GM19468 (cell line): ENCODE data around the gene C3orf62.

Experiments
- ATAC-seq: cut with Tn5 transposase; IDR thresholded peaks from one replicate; pipeline ENCODE4 v1.9.1; 2021; ENCODE audit warnings: mild to moderate bottlenecking, moderate library complexity, moderate number of reproducible peaks; ENCODE audit not compliant: unreplicated experiment; ENCODE audit errors: extremely low read depth

The C3orf62 gene

DNA sequence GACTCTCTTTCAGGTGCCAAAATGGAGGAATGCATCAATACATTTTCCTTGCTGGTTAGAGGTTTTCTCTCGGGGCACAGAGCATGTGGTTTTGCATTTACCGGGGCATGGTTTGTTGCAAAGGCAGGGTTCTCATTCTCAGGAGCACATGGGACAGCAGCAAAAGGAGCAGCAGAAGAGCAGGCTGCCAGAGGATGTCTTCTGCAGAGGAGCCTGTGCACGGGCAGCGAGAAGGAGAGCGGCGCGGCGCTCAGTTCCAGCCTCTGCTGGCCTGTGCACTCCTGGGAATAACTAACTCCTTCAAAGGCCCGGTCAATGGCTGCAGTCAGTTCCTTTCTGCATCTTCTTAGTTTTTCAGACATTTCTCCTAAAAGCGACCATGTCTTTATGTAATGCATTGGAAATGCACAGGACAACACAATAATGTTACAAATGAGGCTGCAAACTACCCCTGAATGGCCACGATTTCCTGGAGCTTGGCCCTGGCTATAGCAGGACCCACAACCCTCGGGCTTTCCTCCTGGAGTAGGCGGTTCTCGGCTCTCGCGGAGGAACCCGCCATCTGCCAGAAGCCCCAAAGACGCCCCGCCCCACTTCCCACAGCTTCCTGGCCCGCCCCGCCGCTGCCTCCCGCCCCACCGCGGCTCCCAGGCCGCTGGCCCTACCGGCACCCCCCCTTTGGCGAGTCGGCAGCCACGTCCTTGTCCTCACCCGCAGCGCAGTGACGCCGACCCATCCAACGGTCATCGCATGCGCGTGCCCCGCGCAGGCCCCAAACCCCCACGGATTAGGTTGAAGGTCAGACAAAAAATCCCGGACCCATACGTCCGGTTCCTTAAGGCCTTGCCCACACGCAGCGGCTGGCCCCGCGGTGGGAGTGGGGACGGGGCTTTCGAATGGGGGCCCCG is at the start of gene C3orf62:
C3orf62 (minus strand) TSS at position 758 of the 908 bp plus-strand sequence; CDS start at position 398, 360 bp downstream.
- no peak for ATAC-seq

DNA sequence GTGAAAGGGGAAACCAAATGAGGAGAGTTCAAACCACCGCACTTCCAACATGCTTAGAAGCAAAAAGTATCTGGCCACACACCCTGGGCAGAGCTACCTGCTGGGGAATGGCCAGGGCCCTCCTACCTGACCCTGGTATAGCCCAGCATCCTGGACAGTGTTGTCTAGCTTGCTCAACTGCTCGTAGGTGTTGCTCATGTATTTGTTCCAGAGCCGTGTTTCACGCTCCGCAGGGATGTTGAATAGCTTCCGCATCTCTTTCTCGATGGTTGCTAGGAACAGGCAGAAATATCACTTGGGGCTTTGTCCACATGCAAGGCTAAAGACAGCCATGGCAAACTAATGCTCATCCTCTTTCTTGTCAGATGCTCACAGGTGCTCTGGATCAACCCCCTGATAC is 47.7 kb upstream of the C3orf62 start:
- ATAC-seq, result no peak

DNA sequence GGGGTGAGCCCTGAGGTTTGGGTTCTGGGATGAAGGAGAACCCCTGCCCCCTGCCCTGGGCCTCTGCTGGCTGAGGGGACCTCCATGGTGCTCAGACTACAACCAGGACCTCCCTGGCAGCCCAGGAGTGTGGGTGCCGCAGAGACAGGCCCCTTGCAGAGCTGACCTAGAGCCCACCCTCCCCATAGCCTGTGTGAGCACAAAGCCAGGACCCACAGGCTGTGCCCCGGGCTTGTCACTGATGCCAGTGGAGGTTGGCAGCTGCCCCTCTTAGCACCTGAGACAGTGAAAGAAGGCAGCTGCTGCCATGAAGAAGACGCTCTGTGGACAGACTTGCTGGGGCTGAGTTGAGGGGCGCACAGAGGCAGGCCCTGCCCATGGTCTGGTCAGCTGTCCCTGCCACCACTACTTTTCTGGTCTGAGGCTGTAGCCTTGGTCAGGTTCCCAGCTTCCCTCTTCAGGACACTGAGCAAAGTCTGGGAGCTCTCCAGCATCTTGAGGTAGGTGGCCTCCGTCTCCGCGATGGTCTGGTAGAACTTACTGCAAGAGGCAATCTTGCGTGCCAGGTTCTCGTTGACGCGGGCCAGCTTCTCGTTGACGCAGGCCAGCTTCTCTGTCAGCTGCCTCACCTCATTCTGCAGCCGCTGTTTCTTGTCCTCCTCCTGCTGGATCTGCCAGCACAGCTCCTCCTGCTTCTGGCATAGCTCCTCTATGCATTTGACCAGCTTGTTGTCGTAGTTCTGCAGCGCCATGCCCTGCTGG is 39.8 kb upstream of the C3orf62 start:
- no peak for ATAC-seq

DNA sequence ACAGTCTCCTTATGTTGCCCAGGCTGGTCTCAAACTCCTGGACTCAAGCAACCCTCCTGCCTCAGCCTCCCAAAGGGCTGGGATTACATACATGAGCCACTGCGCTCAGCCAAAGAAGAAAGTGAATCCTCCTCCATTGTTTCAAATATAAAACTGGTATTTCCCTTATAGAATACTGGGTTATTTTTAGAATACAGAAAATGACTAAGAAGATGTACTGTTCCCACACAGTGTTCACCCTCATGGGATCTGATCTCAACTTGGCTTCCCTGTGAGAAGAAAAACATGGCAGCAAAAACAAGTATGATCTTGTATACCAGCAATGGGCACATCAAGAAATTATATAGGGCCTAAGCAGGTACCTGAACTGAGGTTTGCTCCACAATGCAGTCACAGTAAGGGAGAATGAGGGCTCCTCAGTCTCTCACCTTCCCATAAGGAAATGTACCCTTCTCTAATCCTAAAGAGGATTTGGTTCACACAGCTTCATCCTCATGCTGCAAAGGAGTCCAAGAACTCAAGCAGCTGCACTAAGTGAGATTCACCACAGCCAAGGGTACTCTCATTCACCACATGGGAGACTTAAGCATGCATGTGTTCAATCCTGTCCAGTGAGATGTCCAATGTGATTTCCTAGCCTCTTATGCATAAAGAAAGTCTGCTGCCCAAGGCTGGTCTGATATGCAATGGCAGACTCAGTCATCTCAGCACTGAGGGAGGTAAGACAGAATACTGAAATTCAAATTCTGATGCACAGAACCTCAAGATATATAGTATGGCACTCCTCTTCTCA is 37.1 kb upstream of the C3orf62 start:
- no peak for ATAC-seq

DNA sequence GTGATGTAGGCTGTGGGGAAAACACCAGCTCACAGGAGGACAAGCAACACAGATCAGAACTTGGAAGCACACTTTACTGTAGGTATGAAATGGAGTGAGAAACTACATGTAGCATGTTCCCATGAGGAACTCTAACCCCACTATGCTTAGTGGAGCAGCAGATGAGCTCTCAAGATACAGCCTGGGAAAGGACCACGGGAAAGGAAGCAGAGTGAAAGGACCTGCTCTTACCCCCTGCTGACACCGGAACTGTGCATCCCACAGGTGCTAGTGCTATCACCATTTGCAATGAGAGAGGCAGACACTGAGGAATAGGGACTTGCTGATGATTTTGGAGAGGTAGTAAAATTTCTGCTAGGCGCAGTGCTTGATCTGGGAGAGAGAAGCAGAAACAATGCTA is 34.3 kb upstream of the C3orf62 start:
- no peak for ATAC-seq

DNA sequence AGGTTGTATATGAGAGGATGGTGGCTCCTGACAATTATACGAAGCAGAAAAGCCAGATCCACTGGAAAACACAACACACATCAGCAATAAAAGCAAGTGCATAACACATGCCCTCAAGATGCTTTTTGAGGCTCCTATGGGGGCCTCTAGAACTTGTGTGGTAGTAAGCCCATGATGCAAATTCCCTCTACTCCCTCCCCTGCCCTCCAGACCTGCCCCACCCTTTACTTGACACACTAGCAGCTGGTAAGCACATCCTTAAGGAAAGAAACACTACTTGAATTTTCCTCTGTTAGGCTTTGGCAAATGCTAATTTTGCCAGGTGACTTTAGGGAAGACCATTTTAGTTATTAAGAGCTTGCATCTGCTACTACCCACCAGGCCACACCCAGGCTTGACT is 33.6 kb upstream of the C3orf62 start:
- ATAC-seq, result no peak

DNA sequence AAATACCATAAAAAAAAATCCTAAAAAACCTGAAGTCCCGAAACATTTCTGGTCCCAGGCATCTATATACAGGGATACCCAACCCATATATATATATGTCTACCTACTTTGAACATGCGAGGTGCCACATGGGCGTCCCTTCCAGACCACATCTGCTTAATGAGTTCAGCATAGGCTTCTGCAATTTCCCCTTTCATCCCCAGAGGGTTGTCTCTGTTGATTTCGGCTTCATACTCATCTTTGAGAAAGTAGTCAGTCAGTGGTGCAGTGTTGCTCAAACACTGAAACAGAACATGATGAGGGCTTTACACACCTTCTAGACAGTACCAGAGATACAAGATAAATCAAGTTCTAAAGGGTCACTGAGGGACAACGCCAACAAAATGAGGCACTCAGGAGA is 28.6 kb upstream of the C3orf62 start:
- no peak for ATAC-seq

DNA sequence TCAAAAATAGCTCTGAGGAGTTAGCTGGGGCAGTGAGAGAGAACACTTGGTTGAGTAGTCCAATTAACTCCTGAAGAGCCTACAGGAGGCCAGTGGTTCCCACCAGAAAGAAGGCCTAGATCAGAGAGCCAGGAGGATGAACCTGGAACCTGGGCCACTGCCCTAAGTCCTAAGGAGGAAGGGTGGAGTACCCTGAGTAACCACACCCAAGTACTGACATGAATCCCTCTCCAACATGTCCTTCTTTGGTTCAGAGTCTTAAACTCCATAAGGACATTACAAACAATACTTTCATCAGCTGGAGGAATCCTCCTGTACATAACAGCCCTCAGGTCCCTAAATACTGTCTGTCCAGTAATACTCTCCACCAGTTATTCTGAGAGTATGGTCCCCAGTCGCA is 25.6 kb upstream of the C3orf62 start:
- no peak for ATAC-seq

DNA sequence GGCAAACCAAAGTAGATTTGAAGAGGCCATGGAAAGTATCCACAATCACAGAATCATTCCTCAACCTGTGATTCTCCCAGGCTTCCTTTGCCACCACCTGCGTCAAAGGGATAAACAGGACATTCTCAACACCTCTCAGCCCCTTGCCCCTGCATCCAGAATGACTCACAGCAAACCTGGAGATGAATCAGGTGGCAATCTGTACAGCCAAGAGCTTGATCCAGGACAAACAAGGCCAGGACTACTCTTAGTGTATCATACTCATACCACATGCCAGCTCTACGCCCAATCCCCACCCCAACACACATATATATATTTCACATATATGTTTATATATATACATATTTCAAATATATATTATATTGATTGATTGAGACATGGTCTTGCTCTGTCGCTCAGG is 23.6 kb upstream of the C3orf62 start:
- no peak for ATAC-seq

DNA sequence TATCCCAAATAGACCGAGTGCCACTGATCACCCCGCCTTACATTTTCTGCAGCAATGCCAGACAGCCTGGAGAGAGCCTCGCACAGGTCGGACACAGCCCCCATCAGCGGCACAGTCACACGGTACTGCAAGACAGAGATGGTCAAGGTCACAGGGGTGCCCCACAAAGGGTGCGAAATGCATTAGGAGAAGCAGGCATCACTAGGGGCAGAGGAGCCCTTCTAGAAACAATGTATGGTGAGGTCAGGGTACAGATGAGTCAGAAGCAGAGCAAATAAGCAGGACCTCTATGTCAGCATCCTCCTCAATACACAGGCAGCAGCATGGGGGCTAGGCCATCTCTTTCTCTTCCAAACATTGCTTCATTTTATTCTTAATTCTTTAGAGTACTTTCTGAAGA is 21.5 kb upstream of the C3orf62 start:
- no peak for ATAC-seq

DNA sequence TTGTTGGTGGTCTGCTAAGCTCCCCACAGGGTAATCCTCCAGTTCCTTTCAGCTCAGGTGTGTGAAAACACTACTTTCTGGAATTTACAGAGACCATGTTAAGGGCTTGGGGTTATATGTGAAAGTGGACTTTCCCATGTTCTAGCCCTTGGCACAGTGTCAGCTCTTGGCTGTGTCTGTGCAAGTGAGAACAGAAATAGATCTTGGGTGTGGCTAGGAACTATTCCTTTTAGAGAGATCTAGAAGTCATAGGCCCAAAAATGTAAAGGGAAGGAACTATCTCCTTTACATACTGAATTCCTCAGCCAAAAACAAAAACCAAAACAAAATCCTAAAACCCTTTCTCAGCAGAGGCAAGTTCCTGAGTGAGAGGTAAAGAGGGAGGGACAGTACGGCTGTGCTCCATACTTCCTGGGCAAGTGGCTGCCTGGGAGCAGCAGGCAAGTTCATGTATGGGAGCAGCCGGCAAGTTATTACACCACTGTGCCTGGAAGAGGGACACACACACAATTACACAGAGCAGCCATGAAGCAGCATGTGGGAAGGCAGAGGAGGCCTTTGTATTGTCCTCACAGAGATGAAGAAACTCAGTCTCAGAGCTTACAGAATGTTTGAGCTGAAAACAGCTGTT is 19.9 kb upstream of the C3orf62 start:
- no peak for ATAC-seq

DNA sequence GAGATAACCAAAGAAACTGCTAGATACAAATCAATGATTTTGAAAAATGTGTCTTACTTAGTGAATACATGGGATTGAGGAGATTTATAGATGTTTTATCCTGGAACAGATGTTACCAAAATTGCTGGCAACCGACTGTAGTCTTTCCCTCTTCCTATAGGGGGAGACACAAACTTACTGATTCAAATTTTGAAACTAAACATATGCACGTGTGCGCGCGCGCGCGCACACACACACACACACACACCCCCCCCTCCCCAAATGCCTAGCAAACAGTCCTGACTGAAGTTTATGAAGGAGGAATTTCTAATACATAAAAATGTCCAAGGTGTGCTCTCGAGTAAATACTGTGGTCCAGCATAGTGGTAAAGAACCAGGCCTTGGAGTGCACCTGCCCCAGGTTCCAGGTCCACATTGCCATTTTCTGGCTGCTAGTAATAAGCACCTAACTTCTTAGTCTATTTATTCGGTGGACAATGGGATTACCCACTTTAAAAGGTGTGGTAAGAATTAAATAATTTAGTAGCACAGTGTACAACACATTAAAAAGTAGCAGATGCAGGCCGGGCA is 18.5 kb upstream of the C3orf62 start:
- no peak for ATAC-seq

DNA sequence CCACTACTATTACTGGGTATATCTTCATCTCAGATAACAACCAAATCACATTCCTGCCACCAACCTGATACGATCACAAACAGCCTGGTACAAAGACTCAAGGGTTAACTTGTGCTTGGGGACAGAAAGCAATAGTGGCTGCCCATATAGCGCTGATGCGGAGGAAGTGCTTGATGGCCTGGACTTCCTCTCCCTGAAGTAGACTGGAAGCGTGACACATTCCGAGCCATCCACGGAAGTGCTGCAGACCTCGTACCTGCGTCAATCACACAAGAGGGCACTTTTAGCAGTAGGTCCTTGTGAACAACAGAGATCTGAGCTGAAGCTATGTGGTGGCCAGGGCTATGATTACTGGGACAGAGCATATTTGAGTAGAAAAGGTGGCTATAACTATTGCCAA is 17.3 kb upstream of the C3orf62 start:
- no peak for ATAC-seq

DNA sequence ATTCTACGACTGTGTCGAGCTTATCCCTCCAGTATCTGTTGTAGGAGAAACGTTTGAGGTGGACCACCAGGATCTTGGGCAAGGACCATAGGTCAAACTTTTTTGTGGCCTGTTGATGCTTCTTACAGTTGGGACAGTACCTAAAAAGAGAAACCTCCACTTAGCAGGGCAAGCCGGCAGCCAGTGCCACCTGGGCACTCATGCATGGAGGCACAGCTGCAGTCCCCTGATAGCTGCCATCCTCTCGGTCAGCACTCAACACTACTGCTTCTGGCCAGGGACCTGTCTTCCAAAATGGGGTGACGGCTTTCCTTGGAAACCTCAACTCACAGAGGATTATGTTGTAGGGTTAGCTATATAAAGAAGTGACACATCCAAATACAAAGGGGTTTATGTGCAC is 7.0 kb upstream of the C3orf62 start:
- no peak for ATAC-seq

DNA sequence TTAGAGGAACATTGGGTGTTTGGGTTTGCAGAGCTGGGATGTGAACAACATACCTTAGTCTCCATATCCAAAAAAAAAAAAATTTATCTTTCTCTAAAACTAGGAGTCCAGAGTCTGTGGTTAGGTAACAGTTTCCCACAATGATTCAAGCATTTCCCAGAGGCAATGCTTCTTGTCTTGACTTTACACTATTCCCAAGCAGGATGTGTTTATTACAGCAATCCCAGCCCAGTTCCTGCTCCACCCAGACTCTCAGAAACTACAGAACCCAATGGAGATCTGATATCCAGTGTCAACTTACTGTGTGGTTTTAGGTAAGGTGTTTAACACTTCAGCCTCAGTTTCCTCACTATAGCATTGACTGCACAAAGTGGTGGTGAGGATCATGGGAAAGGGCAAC is 2.3 kb upstream of the C3orf62 start:
- no peak for ATAC-seq

DNA sequence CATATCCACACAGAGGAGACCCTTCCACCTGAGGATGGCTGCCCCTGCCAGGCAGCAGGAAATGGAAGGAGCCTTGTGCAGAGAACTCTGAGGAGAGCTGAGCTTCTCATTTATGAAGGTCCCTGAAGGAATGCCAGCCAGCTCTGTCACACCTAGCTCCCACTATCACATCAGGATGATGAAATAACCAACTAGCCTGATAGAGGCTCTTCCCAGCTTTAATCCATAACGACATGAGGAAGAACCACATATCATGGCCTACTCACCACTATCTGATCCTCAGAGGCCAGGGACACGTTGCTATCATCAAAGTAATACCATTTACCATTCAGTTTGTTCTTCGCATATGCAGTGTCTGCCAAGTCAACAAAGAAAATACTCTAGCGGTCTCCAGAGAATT is 1.5 kb upstream of the C3orf62 start:
- no peak for ATAC-seq

DNA sequence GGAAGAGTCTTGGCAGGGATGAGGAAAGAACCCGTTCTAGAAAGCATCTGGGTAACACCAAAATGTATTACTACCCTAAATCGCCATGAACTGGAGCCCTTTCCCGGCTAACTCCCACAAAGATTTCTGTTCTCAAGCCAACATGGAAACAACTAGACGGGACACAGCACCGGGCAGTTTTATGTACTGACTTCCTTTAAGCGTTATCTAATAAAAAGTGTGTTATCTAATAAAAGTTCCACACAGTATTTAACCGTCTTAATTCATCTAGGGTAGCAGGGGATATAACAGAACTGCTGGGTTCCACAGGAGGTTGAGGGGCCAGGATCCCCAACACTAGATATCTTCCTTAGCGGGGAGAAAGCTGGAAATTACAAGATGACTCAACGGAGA is 347 bp upstream of the C3orf62 start:
- ATAC-seq, result no peak

DNA sequence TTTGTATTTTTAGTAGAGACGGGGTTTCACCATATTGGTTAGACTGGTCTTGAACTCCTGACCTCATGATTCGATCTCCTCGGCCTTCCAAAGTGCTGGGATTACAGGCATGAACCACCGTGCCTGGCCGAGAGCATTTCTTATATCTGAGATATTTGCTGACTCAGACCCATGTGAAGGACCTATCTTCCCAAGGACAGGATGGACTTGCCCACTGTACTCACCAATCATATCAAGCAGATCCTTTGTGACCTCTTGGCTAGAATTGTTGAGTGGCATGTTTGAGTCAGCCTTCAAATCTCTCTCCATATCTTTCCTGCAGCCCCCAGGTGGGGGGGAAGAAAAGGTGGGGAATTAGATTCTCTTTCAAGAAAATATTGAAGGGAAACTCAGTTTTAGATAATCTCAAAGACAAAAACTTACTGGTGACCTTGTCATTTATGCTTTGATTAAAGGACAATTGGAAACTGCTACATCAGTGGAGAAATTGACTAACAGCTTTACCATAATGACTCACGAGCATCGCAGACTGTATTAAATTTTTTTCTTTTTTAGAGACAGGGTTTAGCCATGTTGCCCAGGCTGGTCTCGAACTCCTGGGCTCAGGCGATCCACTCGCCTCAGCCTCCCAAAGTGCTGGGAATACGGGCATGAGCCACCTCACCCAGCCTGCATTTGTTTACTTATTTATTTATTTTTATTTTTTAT is 3.1 kb downstream of the C3orf62 start:
- no peak for ATAC-seq

DNA sequence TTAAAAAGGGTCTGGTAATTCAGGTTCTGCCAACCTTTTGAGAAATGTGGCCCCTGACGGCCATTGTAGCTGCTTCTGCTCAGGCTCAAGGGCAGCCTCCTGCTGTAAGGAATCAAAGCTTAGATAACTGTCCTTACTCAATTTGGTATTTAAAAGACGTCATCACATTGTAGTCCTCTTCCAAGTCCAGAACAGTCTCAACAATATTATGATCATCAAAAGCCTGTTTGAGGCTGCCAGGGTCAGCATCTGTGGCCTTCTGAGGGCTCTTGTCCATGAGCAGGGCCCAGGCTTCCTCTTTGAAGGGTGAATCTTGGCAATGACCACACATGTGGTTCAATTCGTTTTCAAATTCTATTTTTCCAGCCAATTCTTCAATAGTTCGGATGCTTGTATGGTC is 6.0 kb downstream of the C3orf62 start:
- ATAC-seq, result no peak
